ENCODE results near the gene UBAP2L.
"Not testable (repeated sequence)": the region's sequence is repeated elsewhere in the genome, so short reads cannot be mapped to it uniquely, and the experiment has no call there.

The UBAP2L gene

DNA sequence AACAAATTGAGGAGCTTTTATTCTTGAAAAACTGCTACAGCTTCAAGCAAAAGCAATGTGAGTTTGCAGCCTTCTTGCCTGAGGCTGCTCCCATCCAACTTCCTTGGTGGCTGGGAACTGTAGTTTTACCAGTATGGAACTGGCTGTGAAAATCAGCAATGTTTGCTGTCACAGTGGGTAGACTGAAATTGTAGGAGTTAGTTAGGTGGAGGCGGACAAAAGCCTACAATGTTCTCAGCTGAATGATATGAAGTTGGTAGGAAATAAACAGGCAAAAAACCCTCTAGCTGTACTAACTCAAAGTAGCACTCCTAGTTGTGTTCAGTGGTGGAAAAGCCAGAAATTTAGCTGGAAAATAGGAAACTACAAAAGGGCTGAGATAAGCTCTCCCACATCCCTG lies 70.2 kb downstream of the UBAP2L start:
- no peak overlapping the region for H3K27ac Mint-ChIP-seq

DNA sequence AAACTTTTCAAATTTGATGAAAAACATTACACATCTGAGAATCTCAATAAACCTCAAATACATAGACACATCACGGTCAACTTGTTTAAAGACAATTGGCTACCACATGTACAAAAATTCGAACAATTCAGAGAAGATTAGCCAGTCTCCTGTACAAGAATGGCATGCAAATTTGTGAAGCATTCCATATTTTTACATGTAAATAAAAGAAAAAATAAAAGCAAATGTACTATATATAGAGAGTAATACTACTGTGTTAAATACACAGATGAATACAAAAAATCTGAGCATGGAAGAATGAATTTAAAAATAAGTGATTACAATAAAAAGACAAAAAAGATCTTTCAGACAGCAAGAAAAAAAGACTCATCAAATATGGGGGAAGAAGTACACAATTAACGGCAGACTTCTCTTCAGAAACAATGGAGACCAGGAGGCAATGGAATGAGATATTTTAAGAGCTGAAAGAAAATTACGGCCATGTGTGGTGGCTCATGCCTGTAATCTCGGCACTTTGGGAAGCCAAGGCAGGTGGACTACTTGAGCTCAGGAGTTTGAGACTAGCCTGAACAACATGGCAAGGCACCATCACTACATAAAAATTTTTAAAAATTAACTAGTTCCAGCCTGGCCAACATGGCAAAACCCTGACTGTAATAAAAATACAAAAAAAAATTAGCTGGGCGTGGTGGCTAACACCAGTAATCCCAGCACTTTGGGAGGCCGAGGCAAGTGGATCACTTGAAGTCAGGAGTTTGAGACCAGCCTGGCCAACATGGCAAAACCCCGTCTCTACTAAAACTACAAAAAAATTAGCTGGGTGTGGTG lies 74.9 kb downstream of the UBAP2L start:
- H3K4me1 Mint-ChIP-seq (ENCODE audit: low read depth) = no peaks in the 10 kb centered on the region
- H3K27me3 Mint-ChIP-seq (ENCODE audit: low read depth) = peaks cover 19% of the 10 kb centered on the region
- peaks cover 10% of the 10 kb centered on the region for H3K36me3 Mint-ChIP-seq (ENCODE audit: low read depth)
- no peak overlapping the region for H3K27ac Mint-ChIP-seq
- H3K9me3 Mint-ChIP-seq = peaks cover 24% of the 10 kb centered on the region
- H3K4me3 Mint-ChIP-seq = no peak overlapping the region

More for the DNA sequence above, 70.2 kb downstream of the UBAP2L start:
- Mint-ChIP-seq H3K27me3 (ENCODE audit: low read depth) (peaks cover 25% of the 10 kb centered on the region), H3K4me3 (no peak overlapping the region), H3K9me3 (peaks cover 20% of the 10 kb centered on the region), H3K4me1 (ENCODE audit: low read depth) (no peaks in the 10 kb centered on the region), H3K36me3 (ENCODE audit: low read depth) (peaks cover 10% of the 10 kb centered on the region)

DNA sequence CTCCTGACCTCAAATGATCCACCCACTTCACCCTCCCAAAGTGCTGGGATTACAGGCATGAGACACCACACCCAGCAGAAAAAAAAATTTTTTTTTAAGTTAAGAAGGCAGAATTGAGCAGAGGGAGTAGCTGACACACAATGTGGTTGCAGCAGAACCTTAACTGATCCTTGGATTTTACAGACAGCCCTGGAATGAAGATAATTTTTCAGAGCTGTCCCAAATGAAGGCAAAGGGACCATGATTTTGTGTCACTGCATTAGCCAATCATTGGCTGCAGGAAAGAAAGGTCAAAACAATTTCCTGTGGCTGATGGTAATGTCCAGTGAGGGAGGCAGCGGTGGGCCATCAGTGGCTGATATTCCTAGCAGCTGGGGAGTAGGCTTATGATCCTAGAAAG lies 80.8 kb downstream of the UBAP2L start:
- peaks cover 4% of the 10 kb centered on the region for H3K9me3 Mint-ChIP-seq
- H3K36me3 Mint-ChIP-seq (ENCODE audit: low read depth) = no peaks in the 10 kb centered on the region
- peaks cover 4% of the 10 kb centered on the region for H3K27me3 Mint-ChIP-seq (ENCODE audit: low read depth)
- no peak overlapping the region for H3K4me3 Mint-ChIP-seq
- H3K27ac Mint-ChIP-seq = no peak overlapping the region
- H3K4me1 Mint-ChIP-seq (ENCODE audit: low read depth) = no peaks in the 10 kb centered on the region

DNA sequence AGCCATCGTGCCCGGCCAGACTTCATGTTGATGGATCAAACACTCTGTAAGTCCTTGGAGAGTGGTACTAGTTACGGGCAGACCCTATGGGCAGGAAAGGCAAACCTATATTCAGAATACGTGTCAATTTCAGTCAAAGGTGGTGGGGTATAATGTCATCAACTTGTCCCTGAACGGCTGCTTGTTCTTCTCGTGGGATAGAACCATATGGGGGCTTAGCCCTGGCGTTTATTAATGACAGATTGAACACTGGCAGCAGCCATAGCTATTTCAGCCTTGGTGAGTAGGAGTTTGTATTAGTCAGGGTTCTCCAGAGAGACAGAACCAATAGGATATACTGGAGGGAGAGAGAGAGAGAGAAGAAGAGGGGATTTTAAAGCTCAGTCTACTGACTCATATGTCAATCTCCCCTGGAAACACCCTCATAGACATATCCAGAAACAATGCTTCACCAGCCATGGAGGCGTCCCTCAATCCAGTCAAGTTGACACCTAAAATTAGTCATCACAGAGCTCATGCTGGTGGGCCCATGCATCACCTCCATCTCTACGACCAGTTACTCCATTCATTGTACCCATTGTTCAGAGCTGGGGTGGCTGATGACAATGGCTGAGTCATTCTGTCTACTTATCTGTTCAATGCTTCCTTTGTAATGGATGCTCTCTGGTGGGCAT lies 84.0 kb downstream of the UBAP2L start:
- Mint-ChIP-seq H3K27ac (no peak overlapping the region), H3K27me3 (ENCODE audit: low read depth) (no peaks in the 10 kb centered on the region), H3K36me3 (ENCODE audit: low read depth) (peaks cover 4% of the 10 kb centered on the region), H3K4me3 (no peak overlapping the region), H3K4me1 (ENCODE audit: low read depth) (peaks cover 12% of the 10 kb centered on the region), H3K9me3 (no peaks in the 10 kb centered on the region)

GRCh38 chr1:154306151-154306550 lies 85.4 kb downstream of the UBAP2L start:
- Mint-ChIP-seq H3K27me3 (ENCODE audit: low read depth) (no peaks in the 10 kb centered on the region), H3K4me1 (ENCODE audit: low read depth) (peaks cover 12% of the 10 kb centered on the region), H3K27ac (no peak overlapping the region), H3K36me3 (ENCODE audit: low read depth) (peaks cover 4% of the 10 kb centered on the region), H3K4me3 (no peak overlapping the region), H3K9me3 (no peaks in the 10 kb centered on the region)

- not testable (repeated sequence) for H3K27me3 Mint-ChIP-seq (ENCODE audit: low read depth); H3K9me3 Mint-ChIP-seq; H3K36me3 Mint-ChIP-seq (ENCODE audit: low read depth); H3K4me3 Mint-ChIP-seq
- peak overlapping the region; percentile 64 for H3K27ac Mint-ChIP-seq
- H3K4me1 Mint-ChIP-seq (ENCODE audit: low read depth) = peaks cover 12% of the 10 kb centered on the region
Observed at GRCh38 chr1:154307670-154308270, 87.0 kb downstream of the UBAP2L start.

DNA sequence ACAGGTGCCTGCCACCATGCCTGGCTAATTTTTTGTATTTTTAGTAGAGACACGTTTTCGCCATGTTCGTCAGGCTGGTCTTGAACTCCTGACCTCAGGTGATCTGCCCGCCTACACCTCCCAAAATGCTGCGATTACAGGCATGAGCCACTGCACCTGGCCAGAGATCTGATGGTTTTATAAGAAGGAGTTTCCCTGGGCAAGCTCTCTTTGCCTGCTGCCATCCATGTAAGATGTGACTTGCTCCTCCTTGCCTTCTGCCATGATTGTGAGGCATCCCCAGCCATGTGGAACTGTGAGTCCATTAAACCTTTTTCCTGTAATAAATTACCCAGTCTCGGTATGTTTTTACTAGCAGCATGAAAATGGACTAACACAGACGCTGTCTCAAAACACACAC lies 88.4 kb downstream of the UBAP2L start:
- H3K4me1 Mint-ChIP-seq (ENCODE audit: low read depth) = peaks cover 12% of the 10 kb centered on the region
- not testable (repeated sequence) for H3K4me3 Mint-ChIP-seq; H3K9me3 Mint-ChIP-seq; H3K36me3 Mint-ChIP-seq (ENCODE audit: low read depth); H3K27me3 Mint-ChIP-seq (ENCODE audit: low read depth); H3K27ac Mint-ChIP-seq

DNA sequence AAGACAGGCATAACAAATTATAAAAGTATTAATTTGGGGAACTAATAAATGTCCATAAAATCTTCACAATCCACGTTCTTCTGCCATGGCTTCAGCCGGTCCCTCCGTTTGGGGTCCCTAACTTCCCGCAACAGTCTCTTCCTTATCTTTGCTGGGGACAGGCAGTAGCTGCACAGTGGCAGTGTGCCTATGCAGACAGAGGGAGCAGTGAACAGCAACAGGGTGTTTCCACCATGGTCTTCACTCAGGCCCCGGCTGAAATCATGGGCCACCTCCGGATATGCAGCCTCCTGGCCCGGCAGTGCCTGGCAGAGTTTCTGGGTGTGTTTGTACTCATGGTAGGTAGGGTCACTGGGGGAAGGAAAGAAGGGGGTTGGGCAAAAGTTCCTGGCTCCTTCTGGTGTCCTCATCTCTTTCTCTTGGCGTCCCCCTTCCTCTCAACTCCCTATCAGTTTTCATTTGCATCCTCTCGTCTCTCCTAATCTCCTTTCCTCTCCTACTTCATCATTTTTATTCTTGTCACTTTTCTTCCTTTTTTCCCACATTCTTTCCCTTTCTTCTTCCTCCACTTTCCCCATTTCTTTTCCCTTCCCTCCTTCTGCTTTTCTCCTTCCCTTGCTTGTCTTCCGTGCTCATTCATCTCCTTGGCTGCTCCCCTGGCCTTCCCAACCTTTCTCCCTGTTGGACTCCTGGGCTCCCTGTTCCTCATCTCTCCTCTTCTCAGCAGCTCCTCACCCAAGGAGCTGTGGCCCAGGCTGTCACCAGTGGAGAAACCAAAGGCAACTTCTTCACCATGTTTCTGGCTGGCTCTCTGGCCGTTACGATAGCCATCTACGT lies 91.7 kb downstream of the UBAP2L start:
- not testable (repeated sequence) for H3K27ac Mint-ChIP-seq; H3K27me3 Mint-ChIP-seq (ENCODE audit: low read depth); H3K4me3 Mint-ChIP-seq; H3K36me3 Mint-ChIP-seq (ENCODE audit: low read depth)
- peaks cover 10% of the 10 kb centered on the region for H3K9me3 Mint-ChIP-seq
- peaks cover 11% of the 10 kb centered on the region for H3K4me1 Mint-ChIP-seq (ENCODE audit: low read depth)

GRCh38 chr1:154313066-154313356 lies 92.3 kb downstream of the UBAP2L start:
- peaks cover 14% of the 10 kb centered on the region for H3K9me3 Mint-ChIP-seq
- H3K27me3 Mint-ChIP-seq (ENCODE audit: low read depth) = peaks cover 10% of the 10 kb centered on the region
- H3K4me1 Mint-ChIP-seq (ENCODE audit: low read depth) = peaks cover 6% of the 10 kb centered on the region
- peaks cover 6% of the 10 kb centered on the region for H3K36me3 Mint-ChIP-seq (ENCODE audit: low read depth)
- H3K4me3 Mint-ChIP-seq = no peak overlapping the region
- no peak overlapping the region for H3K27ac Mint-ChIP-seq

GRCh38 chr1:154314226-154314625 lies 93.5 kb downstream of the UBAP2L start:
- Mint-ChIP-seq H3K9me3 (peaks cover 14% of the 10 kb centered on the region), H3K27me3 (ENCODE audit: low read depth) (peaks cover 13% of the 10 kb centered on the region)
- not testable (repeated sequence) for H3K27ac Mint-ChIP-seq; H3K36me3 Mint-ChIP-seq (ENCODE audit: low read depth); H3K4me1 Mint-ChIP-seq (ENCODE audit: low read depth); H3K4me3 Mint-ChIP-seq

DNA sequence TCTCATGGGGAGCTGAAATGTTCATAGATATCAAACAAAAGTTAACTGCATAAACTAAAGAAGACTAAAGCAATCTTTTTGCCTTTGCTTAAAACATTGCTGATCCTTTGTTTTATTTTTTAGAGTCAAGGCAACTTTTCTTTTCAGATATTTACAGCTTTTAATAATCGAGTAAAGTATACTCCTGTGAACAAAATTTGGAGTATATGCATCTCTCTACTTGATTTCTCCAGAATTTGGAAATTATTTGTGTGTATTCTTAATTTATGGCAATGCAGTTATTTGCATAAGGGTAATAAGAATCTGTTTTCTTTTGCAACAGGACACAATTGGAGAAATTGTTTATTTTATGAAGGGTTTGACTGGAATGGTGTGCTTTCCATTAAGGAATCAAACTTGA lies 95.9 kb downstream of the UBAP2L start:
- Mint-ChIP-seq H3K4me3 (no peak overlapping the region), H3K27ac (no peak overlapping the region), H3K4me1 (ENCODE audit: low read depth) (peaks cover 1% of the 10 kb centered on the region), H3K27me3 (ENCODE audit: low read depth) (peaks cover 21% of the 10 kb centered on the region), H3K36me3 (ENCODE audit: low read depth) (peaks cover 3% of the 10 kb centered on the region), H3K9me3 (peaks cover 14% of the 10 kb centered on the region)

DNA sequence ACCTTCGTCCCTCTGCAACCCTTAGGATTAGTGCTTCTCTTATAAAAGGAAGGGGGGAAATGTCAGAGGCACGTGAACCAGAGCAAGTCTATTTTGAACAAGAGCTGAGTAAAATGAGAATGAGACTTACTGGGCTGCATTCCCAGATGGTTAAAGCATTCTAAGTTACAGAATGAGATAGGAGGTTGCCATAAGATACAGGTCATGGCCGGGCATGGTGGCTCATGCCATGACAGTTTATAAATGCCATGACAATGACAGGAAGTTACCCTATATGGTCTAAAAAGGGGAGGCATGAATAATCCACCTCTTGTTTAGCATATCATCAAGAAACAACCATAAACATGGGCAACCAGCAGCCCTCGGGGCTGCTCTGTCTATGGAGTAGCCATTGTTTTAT lies 97.6 kb downstream of the UBAP2L start:
- no peak overlapping the region for H3K4me3 Mint-ChIP-seq
- peaks cover 14% of the 10 kb centered on the region for H3K9me3 Mint-ChIP-seq
- peaks cover 1% of the 10 kb centered on the region for H3K4me1 Mint-ChIP-seq (ENCODE audit: low read depth)
- H3K27ac Mint-ChIP-seq = no peak overlapping the region
- peaks cover 36% of the 10 kb centered on the region for H3K27me3 Mint-ChIP-seq (ENCODE audit: low read depth)
- peaks cover 3% of the 10 kb centered on the region for H3K36me3 Mint-ChIP-seq (ENCODE audit: low read depth)

All from T-helper 1 cell treated with Interleukin-12 subunit alpha and Interleukin-12 subunit beta and Interleukin-4 antibody, amounts not matched to agents 30 μg/mL and 1 μg/mL, for 36 hours (primary cell).